Measurements from ENCODE around the gene PSPC1. TPM values are rescaled to one million over a fixed set of nuclear protein-coding genes. Genes with fewer than 3 reads are reported as not detected.

Gene PSPC1
- polyA plus RNA-seq, 1 donor (not counting 4 experiments of a cell fraction or from before 2014, with no cell fraction given): 38.0 TPM

- FAIRE-seq: no peak
- dilution Hi-C loops (cut with MboI; ENCODE audit: extremely low pct_ligation_motif_present, low sequenced_read_pairs): no loop called here
- no peak for DNase-seq (ENCODE audit: low read depth, low spot score)
- no peaks in the 10 kb centered on the region for H4K20me1 ChIP-seq (ENCODE audit: control insufficient read depth, extremely low read depth, insufficient read depth, low read length)
- no peak overlapping the region for H3K4me2 ChIP-seq (ENCODE audit: control insufficient read depth, extremely low read depth, insufficient read depth, low read depth, low read length)
- TF ChIP-seq CTCF (optimal IDR thresholded peaks at IDR 0.05 in 1 of 3, IDR thresholded peaks at IDR 0.05 in 1 of 3, conservative IDR thresholded peaks at IDR 0.05 in 1 of 3; ENCODE audit: extremely low read depth in 1 of 3, insufficient read depth in 2 of 3, low read length in 3 of 3): no peak
- no peak for TF ChIP-seq EZH2 (IDR thresholded peaks at IDR 0.05; ENCODE audit: low read length)
- H3K9ac ChIP-seq (ENCODE audit: control insufficient read depth, extremely low read depth, insufficient read depth, low read length): no peak overlapping the region
- no peaks in the 10 kb centered on the region for H3K9me1 ChIP-seq (ENCODE audit: control insufficient read depth, extremely low read depth, insufficient read depth, low read length)
- H3K4me1 ChIP-seq (ENCODE audit: control insufficient read depth, extremely low read depth, insufficient read depth, low read length): no peaks in the 10 kb centered on the region
- H3K27ac ChIP-seq (ENCODE audit: control insufficient read depth, insufficient read depth, low read length): no peak overlapping the region
- no peak overlapping the region for H2AFZ ChIP-seq (ENCODE audit: control insufficient read depth, low read length)
- H3K79me2 ChIP-seq (ENCODE audit: control insufficient read depth, insufficient read depth, low read length): no peaks in the 10 kb centered on the region
- H3K9me3 ChIP-seq (ENCODE audit: control insufficient read depth, low read depth, low read length): no peaks in the 10 kb centered on the region
- H3K36me3 ChIP-seq (ENCODE audit: control insufficient read depth in 2 of 2, extremely low read depth in 1 of 2, insufficient read depth in 2 of 2, low read length in 2 of 2): peaks cover 16 to 34% of the 10 kb centered on the region in 2 experiments
- no peaks in the 10 kb centered on the region for H3K27me3 ChIP-seq (ENCODE audit: control insufficient read depth, extremely low read depth, insufficient read depth, low read length)
- no peak overlapping the region for H3K4me3 ChIP-seq (ENCODE audit: control insufficient read depth in 2 of 3, extremely low read depth in 1 of 3, insufficient read depth in 2 of 3, low read depth in 1 of 3, low read length in 3 of 3)
Observed at GRCh38 chr13:19674898-19675297, 107.8 kb downstream of the PSPC1 start.

DNA sequence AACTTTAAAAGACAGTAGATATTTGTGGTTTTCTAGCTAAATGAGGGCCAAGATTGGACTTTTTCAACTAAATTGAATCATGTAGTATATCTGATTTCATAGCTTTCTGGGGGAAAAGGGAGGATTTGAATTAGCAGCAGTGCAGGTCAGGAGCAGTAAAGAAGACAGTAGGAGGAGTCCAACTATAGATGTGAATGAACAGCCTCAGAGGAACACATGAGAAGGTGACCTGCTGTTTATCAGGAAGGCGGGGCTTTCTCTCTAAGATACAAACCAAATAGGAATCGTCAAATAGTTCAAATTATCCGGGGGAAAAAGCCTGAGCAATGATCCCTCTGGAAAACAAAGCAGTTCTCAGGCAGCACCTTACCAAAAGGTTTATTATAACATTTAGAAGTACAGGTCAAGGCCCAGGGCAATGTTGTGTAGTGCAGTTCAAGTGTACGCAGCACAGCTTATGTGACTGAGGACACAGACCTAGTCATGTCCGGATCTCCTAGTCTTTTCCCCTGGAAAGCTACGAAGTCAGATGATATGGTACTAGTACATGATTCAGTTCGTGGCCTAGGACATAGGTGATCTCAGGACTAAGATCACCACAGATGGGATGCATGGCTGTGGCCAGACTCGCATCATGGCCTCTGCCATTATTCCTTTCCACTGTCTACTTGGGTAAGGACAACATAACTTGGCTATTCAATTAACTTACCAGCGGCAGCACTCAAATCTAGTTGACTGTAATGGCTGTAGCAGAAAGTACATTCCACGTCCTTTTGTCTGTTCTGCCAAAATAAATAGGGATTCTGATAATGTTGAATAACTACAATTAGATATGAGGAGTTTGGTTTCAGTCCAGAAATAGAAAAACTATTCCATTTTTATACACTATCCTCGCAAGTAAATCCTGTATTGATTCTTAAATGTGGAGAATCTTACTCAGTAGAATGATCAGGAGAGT lies 109.0 kb downstream of the PSPC1 start:
- dilution Hi-C loops (cut with MboI; ENCODE audit: extremely low pct_ligation_motif_present, low sequenced_read_pairs): no loop called here
- Histone ChIP-seq H3K4me2 (ENCODE audit: control insufficient read depth, extremely low read depth, insufficient read depth, low read depth, low read length) (no peak overlapping the region), H3K4me3 (ENCODE audit: control insufficient read depth in 2 of 3, extremely low read depth in 1 of 3, insufficient read depth in 2 of 3, low read depth in 1 of 3, low read length in 3 of 3) (no peak overlapping the region), H3K4me1 (ENCODE audit: control insufficient read depth, extremely low read depth, insufficient read depth, low read length) (no peaks in the 10 kb centered on the region), H3K9me3 (ENCODE audit: control insufficient read depth, low read depth, low read length) (no peaks in the 10 kb centered on the region), H4K20me1 (ENCODE audit: control insufficient read depth, extremely low read depth, insufficient read depth, low read length) (no peaks in the 10 kb centered on the region), H3K9ac (ENCODE audit: control insufficient read depth, extremely low read depth, insufficient read depth, low read length) (no peak overlapping the region), H3K36me3 (ENCODE audit: control insufficient read depth in 2 of 2, extremely low read depth in 1 of 2, insufficient read depth in 2 of 2, low read length in 2 of 2) (peaks cover 17 to 37% of the 10 kb centered on the region in 2 experiments), H3K79me2 (ENCODE audit: control insufficient read depth, insufficient read depth, low read length) (no peaks in the 10 kb centered on the region), H3K27ac (ENCODE audit: control insufficient read depth, insufficient read depth, low read length) (no peak overlapping the region), H3K9me1 (ENCODE audit: control insufficient read depth, extremely low read depth, insufficient read depth, low read length) (no peaks in the 10 kb centered on the region), H3K27me3 (ENCODE audit: control insufficient read depth, extremely low read depth, insufficient read depth, low read length) (no peaks in the 10 kb centered on the region), H2AFZ (ENCODE audit: control insufficient read depth, low read length) (no peak overlapping the region)
- DNase-seq (ENCODE audit: low read depth, low spot score) (no peak), FAIRE-seq (no peak)
- TF ChIP-seq EZH2 (IDR thresholded peaks at IDR 0.05; ENCODE audit: low read length): no peak
- TF ChIP-seq CTCF (optimal IDR thresholded peaks at IDR 0.05 in 1 of 3, IDR thresholded peaks at IDR 0.05 in 1 of 3, conservative IDR thresholded peaks at IDR 0.05 in 1 of 3; ENCODE audit: extremely low read depth in 1 of 3, insufficient read depth in 2 of 3, low read length in 3 of 3): no peak

Data from keratinocyte (primary cell).